Mesenchymal stem cell (in vitro differentiated cells and primary cell): Measurements from ENCODE around the gene TLCD2.

Experiments used
- DNase-seq: peaks from one replicate; pipeline ENCODE4 v3.0.0-alpha.2; 2013
- H2AFZ ChIP-seq: one replicate; pipeline ENCODE4 v1.6.1; 2013; ENCODE audit warnings: low read depth, mild to moderate bottlenecking, control low read depth, inconsistent platforms, low read length, moderate library complexity
- H2AK5ac ChIP-seq: 2 replicates; pipeline ENCODE4 v1.6.1; 2013; ENCODE audit warnings: low read length, moderate library complexity, mild to moderate bottlenecking, inconsistent platforms; ENCODE audit not compliant: severe bottlenecking
- H2BK120ac ChIP-seq: one replicate; pipeline ENCODE4 v1.6.1; 2013; ENCODE audit warnings: low read depth, mild to moderate bottlenecking, inconsistent platforms, low read length, moderate library complexity
- H2BK12ac ChIP-seq, 2 experiments: one replicate each; pipeline ENCODE4 v1.6.1; 2013; ENCODE audit warnings: inconsistent platforms in 2 of 2, low read length in 2 of 2, mild to moderate bottlenecking in 2 of 2, moderate library complexity in 2 of 2, control low read depth in 1 of 2
- H2BK15ac ChIP-seq: one replicate; pipeline ENCODE4 v1.6.1; 2013; ENCODE audit warnings: mild to moderate bottlenecking, low read depth, inconsistent platforms; ENCODE audit not compliant: poor library complexity, severe bottlenecking
- H2BK5ac ChIP-seq: 2 replicates; pipeline ENCODE4 v1.6.1; 2013; ENCODE audit warnings: low read depth, mild to moderate bottlenecking, low read length, control low read depth, inconsistent platforms; ENCODE audit not compliant: poor library complexity, severe bottlenecking
- H3K14ac ChIP-seq, 2 experiments: one replicate each; pipeline ENCODE4 v1.6.1; 2013; ENCODE audit warnings: inconsistent platforms in 2 of 2, low read length in 2 of 2, control low read depth in 1 of 2, mild to moderate bottlenecking in 1 of 2, moderate library complexity in 1 of 2
- H3K18ac ChIP-seq, 2 experiments: one replicate each; pipeline ENCODE4 v1.6.1; 2013; ENCODE audit warnings: inconsistent platforms in 2 of 2, low read length in 2 of 2, control low read depth in 1 of 2, low read depth in 1 of 2, mild to moderate bottlenecking in 1 of 2
- H3K23ac ChIP-seq, 2 experiments: one replicate each; pipeline ENCODE4 v1.6.1; 2013; ENCODE audit warnings: inconsistent platforms in 2 of 2, low read length in 2 of 2, mild to moderate bottlenecking in 2 of 2, moderate library complexity in 2 of 2, control low read depth in 1 of 2
- H3K27ac ChIP-seq: 2 replicates; pipeline ENCODE4 v1.5.1; 2013; ENCODE audit warnings: mild to moderate bottlenecking, moderate library complexity, low read length, control low read depth, inconsistent platforms; ENCODE audit not compliant: poor library complexity, severe bottlenecking
- H3K27me3 ChIP-seq, 2 experiments: 2 replicates each; pipeline versions ENCODE4 v1.6.1 to v1.7.0; 2013; ENCODE audit warnings: low read length in 2 of 2, mild to moderate bottlenecking in 2 of 2, moderate library complexity in 2 of 2, control low read depth in 1 of 2, inconsistent platforms in 1 of 2; ENCODE audit not compliant: control insufficient read depth in 1 of 2, insufficient read depth in 1 of 2
- H3K36me3 ChIP-seq, 2 experiments: 2 replicates each; pipeline versions ENCODE4 v1.6.1 to v1.7.0; 2013; ENCODE audit warnings: low read length in 2 of 2, control low read depth in 1 of 2, inconsistent platforms in 1 of 2, low read depth in 1 of 2, mild to moderate bottlenecking in 1 of 2; ENCODE audit not compliant: insufficient read depth in 2 of 2, control insufficient read depth in 1 of 2
- H3K4ac ChIP-seq, 2 experiments: one replicate each; pipeline ENCODE4 v1.6.1; 2013; ENCODE audit warnings: inconsistent platforms in 2 of 2, low read length in 2 of 2, mild to moderate bottlenecking in 2 of 2, moderate library complexity in 2 of 2, control low read depth in 1 of 2, low read depth in 1 of 2
- H3K4me1 ChIP-seq: 2 replicates; pipeline ENCODE4 v1.6.1; 2013; ENCODE audit warnings: low read depth, low read length, control low read depth; ENCODE audit not compliant: control insufficient read depth, insufficient read depth
- H3K4me2 ChIP-seq: 2 replicates; pipeline ENCODE4 v1.6.1; 2013; ENCODE audit warnings: low read length, mild to moderate bottlenecking, inconsistent platforms; ENCODE audit not compliant: poor library complexity, severe bottlenecking
- H3K4me3 ChIP-seq, 2 experiments: 2 replicates each; pipeline versions ENCODE4 v1.5.1 to v1.7.0; 2013; ENCODE audit warnings: low read length in 2 of 2, mild to moderate bottlenecking in 2 of 2, control low read depth in 1 of 2, low read depth in 1 of 2; ENCODE audit not compliant: insufficient read depth in 1 of 2
- H3K79me1 ChIP-seq: replicated peaks from 2 replicates; pipeline ENCODE4 v1.6.1; 2013; ENCODE audit warnings: mild to moderate bottlenecking, control low read depth, low read length, inconsistent platforms; ENCODE audit not compliant: poor library complexity, severe bottlenecking
- H3K9ac ChIP-seq: 2 replicates; pipeline ENCODE4 v1.7.0; 2013; ENCODE audit warnings: mild to moderate bottlenecking, low read length, moderate library complexity
- H3K9me3 ChIP-seq: 2 replicates; pipeline ENCODE4 v1.7.0; 2013; ENCODE audit warnings: mild to moderate bottlenecking, low read length; ENCODE audit not compliant: control insufficient read depth
- H4K8ac ChIP-seq: one replicate; pipeline ENCODE4 v1.6.1; 2013; ENCODE audit warnings: inconsistent platforms, mild to moderate bottlenecking, low read length, moderate library complexity
- H4K91ac ChIP-seq: one replicate; pipeline ENCODE4 v1.6.1; 2013; ENCODE audit warnings: mild to moderate bottlenecking, low read length, inconsistent platforms
- WGBS: methylation state at CpG from one replicate; pipeline ENCODE4 v1.1.7; 2013; ENCODE audit warnings: mixed read lengths; 5-methylcytosine and 5-hydroxymethylcytosine counted together

The TLCD2 gene

DNA sequence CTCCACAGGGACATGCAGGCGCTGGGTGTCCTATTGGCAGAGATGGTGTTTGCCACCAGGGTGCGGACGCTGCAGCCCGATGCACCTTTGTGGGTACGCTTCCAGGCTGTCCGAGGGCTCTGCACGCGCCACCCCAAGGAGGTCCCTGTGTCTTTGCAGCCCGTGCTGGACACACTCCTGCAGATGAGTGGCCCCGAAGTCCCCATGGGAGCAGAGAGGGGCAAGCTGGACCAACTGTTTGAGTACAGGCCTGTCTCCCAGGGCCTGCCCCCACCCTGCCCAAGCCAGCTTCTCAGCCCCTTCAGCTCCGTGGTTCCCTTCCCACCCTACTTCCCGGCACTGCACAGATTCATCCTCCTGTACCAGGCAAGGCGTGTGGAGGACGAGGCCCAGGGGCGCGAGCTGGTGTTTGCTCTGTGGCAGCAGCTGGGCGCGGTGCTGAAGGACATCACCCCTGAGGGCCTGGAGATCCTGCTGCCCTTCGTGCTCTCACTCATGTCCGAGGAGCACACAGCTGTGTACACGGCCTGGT lies 17.1 kb upstream of the TLCD2 start:
- H2BK5ac ChIP-seq: no peak overlapping the region
- no peak overlapping the region for H4K8ac ChIP-seq
- H3K36me3 ChIP-seq: peaks cover 42 to 46% of the 10 kb centered on the region in 2 experiments
- no peak overlapping the region for H3K4ac ChIP-seq
- H3K4me3 ChIP-seq: no peak overlapping the region
- peaks cover 29% of the 10 kb centered on the region for H3K79me1 ChIP-seq
- H2BK12ac ChIP-seq: peak overlapping the region in 1 of 2 experiments; percentile 72
- no peak overlapping the region for H4K91ac ChIP-seq
- H2AK5ac ChIP-seq: no peak overlapping the region
- H3K14ac ChIP-seq: no peak overlapping the region
- DNase-seq: no peak
- no peak overlapping the region for H3K23ac ChIP-seq
- H3K27me3 ChIP-seq: no peaks in the 10 kb centered on the region
- H3K9me3 ChIP-seq: no peaks in the 10 kb centered on the region
- WGBS: 97% methylated on average over 21 of the region's 21 CpGs
- peaks cover 43% of the 10 kb centered on the region for H3K4me1 ChIP-seq
- no peak overlapping the region for H3K4me2 ChIP-seq
- no peak overlapping the region for H2BK15ac ChIP-seq
- H3K9ac ChIP-seq: no peak overlapping the region
- H3K18ac ChIP-seq: no peak overlapping the region
- no peak overlapping the region for H2AFZ ChIP-seq
- no peak overlapping the region for H2BK120ac ChIP-seq
- no peak overlapping the region for H3K27ac ChIP-seq

DNA sequence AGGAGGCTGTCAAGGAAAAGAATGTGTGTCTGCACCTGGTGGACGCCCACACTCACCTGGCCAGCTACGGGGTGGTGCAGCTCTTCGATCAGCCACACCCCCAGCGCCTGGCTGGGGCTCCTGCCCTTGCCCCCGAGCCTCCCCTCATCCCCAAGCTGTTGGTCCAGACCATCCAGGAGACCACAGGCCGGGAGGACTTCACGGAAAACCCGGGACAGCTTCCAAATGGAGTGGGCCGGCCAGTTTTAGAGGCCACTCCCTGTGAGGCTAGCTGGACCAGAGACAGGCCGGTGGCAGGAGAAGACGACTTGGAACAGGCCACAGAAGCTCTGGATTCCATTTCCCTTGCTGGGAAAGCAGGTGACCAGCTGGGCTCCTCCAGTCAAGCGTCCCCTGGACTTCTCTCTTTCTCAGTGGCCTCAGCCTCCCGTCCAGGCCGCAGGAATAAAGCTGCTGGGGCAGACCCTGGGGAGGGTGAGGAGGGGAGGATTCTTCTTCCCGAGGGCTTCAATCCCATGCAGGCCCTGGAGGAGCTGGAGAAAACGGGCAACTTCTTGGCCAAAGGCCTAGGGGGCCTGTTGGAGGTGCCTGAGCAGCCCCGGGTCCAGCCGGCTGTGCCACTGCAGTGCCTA lies 16.6 kb upstream of the TLCD2 start:
- no peak overlapping the region for H2AK5ac ChIP-seq
- no peak overlapping the region for H3K23ac ChIP-seq
- no peak overlapping the region for H2BK12ac ChIP-seq
- H4K91ac ChIP-seq: no peak overlapping the region
- no peak overlapping the region for H2BK5ac ChIP-seq
- no peak overlapping the region for H2BK15ac ChIP-seq
- no peak overlapping the region for H3K4me2 ChIP-seq
- no peak overlapping the region for H3K14ac ChIP-seq
- peaks cover 42% of the 10 kb centered on the region for H3K4me1 ChIP-seq
- H3K36me3 ChIP-seq: peaks cover 40 to 44% of the 10 kb centered on the region in 2 experiments
- H3K9ac ChIP-seq: no peak overlapping the region
- H2BK120ac ChIP-seq: no peak overlapping the region
- H3K18ac ChIP-seq: no peak overlapping the region
- H3K27ac ChIP-seq: no peak overlapping the region
- H3K27me3 ChIP-seq: no peaks in the 10 kb centered on the region
- H3K4me3 ChIP-seq: no peak overlapping the region
- H3K4ac ChIP-seq: no peak overlapping the region
- peaks cover 26% of the 10 kb centered on the region for H3K79me1 ChIP-seq
- no peaks in the 10 kb centered on the region for H3K9me3 ChIP-seq
- DNase-seq: no peak
- WGBS: 90% methylated on average over 18 of the region's 18 CpGs
- no peak overlapping the region for H4K8ac ChIP-seq
- no peak overlapping the region for H2AFZ ChIP-seq

DNA sequence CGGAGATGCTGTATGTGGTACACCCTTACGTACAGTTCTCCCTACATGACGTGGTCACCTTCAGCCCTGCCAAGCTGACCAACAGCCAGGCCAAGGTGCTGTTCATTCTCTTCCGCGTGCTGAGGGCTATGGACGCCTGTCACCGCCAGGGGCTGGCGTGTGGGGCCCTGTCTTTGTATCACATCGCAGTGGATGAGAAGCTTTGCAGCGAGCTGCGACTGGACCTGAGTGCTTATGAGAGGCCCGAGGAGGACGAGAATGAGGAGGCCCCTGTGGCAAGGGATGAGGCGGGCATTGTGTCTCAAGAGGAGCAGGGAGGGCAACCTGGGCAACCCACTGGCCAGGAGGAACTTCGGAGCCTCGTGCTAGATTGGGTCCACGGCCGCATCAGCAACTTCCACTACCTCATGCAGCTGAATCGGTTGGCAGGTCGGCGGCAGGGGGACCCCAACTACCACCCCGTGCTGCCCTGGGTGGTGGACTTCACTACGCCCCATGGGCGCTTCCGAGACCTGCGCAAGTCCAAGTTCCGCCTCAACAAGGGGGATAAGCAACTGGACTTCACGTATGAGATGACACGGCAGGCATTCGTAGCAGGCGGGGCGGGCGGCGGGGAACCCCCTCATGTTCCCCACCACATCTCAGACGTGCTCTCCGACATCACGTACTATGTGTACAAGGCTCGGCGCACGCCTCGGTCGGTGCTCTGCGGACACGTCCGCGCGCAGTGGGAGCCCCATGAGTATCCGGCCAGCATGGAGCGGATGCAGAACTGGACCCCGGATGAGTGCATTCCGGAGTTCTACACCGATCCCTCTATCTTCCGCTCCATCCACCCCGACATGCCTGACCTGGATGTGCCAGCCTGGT lies 15.7 kb upstream of the TLCD2 start:
- H3K79me1 ChIP-seq: peaks cover 26% of the 10 kb centered on the region
- H3K23ac ChIP-seq: no peak overlapping the region
- H4K8ac ChIP-seq: peak overlapping the region; percentile 40
- H3K14ac ChIP-seq: no peak overlapping the region
- WGBS: 97% methylated on average over 54 of the region's 54 CpGs
- peak overlapping the region in 1 of 2 experiments; percentile 3 for H2BK12ac ChIP-seq
- no peak overlapping the region for H3K27ac ChIP-seq
- H2BK5ac ChIP-seq: no peak overlapping the region
- H2BK15ac ChIP-seq: no peak overlapping the region
- H3K4ac ChIP-seq: peak overlapping the region in 1 of 2 experiments; percentile 81
- no peak overlapping the region for H3K4me2 ChIP-seq
- H3K4me1 ChIP-seq: peaks cover 38% of the 10 kb centered on the region
- H3K27me3 ChIP-seq: no peaks in the 10 kb centered on the region
- peak overlapping the region in 1 of 2 experiments; percentile 84 for H3K4me3 ChIP-seq
- no peak overlapping the region for H2BK120ac ChIP-seq
- no peak for DNase-seq
- peak overlapping the region; percentile 82 for H3K9ac ChIP-seq
- no peak overlapping the region for H2AFZ ChIP-seq
- no peak overlapping the region for H2AK5ac ChIP-seq
- peaks cover 36 to 44% of the 10 kb centered on the region in 2 experiments for H3K36me3 ChIP-seq
- H3K9me3 ChIP-seq: no peaks in the 10 kb centered on the region
- peak overlapping the region in 1 of 2 experiments; percentile 22 for H3K18ac ChIP-seq
- H4K91ac ChIP-seq: peak overlapping the region; percentile 82
